KOPT-K1 (cell line): ENCODE results near the gene TECR.
"Not testable (repeated sequence)": the region's sequence is repeated elsewhere in the genome, so short reads cannot be mapped to it uniquely, and the experiment has no call there.

Experiments
- H3K27ac ChIP-seq: fragments of 200-600 bp; sonication (generic); 2 replicates; pipeline ENCODE4 v1.5.1; 2016; ENCODE audit warnings: antibody characterized with exemption, mild to moderate bottlenecking, low read depth, low read length; ENCODE audit not compliant: poor library complexity, severe bottlenecking
- H3K36me3 ChIP-seq: fragments of 200-600 bp; sonication (generic); 2 replicates; pipeline ENCODE4 v1.5.1; 2017; ENCODE audit warnings: antibody characterized with exemption, mild to moderate bottlenecking, low read length, moderate library complexity; ENCODE audit not compliant: insufficient read depth
- H3K9me3 ChIP-seq: fragments of 200-600 bp; sonication (generic); 2 replicates; pipeline ENCODE4 v1.5.1; 2017; ENCODE audit warnings: antibody characterized with exemption, low read length, mild to moderate bottlenecking; ENCODE audit not compliant: insufficient read depth, poor library complexity, severe bottlenecking

The TECR gene

GRCh38 chr19:14517840-14518505 is 11.4 kb upstream of the TECR start, which contains the start of gene DNAJB1:
TSS of gene DNAJB1 (minus strand) at chr19:14518397. CDS start at chr19:14518349, 48 bp downstream.
- Histone ChIP-seq H3K36me3 (peaks cover 42% of the 10 kb centered on the region), H3K27ac (peak within 1 kb of the TSS; percentile 98), H3K9me3 (no peaks in the 10 kb centered on the region)

GRCh38 chr19:14519245-14519859 is 10.0 kb upstream of the TECR start:
- peaks cover 29% of the 10 kb centered on the region for H3K36me3 ChIP-seq
- H3K9me3 ChIP-seq = no peaks in the 10 kb centered on the region
- peak overlapping the region; percentile 77 for H3K27ac ChIP-seq

- H3K9me3 ChIP-seq = no peaks in the 10 kb centered on the region
- H3K36me3 ChIP-seq = peaks cover 23% of the 10 kb centered on the region
- peak overlapping the region; percentile 77 for H3K27ac ChIP-seq
These were observed 9.5 kb upstream of the TECR start for GRCh38 chr19:14519860-14520407.

GRCh38 chr19:14520543-14520942 is 8.9 kb upstream of the TECR start:
- no peaks in the 10 kb centered on the region for H3K9me3 ChIP-seq
- H3K36me3 ChIP-seq = peaks cover 17% of the 10 kb centered on the region
- peak overlapping the region; percentile 77 for H3K27ac ChIP-seq

- H3K36me3 ChIP-seq = no peaks in the 10 kb centered on the region
- H3K9me3 ChIP-seq = no peaks in the 10 kb centered on the region
- H3K27ac ChIP-seq = no peak overlapping the region
These were observed 3.7 kb upstream of the TECR start for GRCh38 chr19:14525729-14526128.

GRCh38 chr19:14526423-14526822 is 3.0 kb upstream of the TECR start:
- H3K36me3 ChIP-seq = 0 out of 2 replicates have a peak, but pooled peaks cover under 1% of the 10 kb centered on the region
- H3K9me3 ChIP-seq = no peaks in the 10 kb centered on the region
- no peak overlapping the region for H3K27ac ChIP-seq

GRCh38 chr19:14528419-14529253 is 758 bp upstream of the TECR start:
- H3K9me3 ChIP-seq = no peaks in the 10 kb centered on the region
- H3K36me3 ChIP-seq = peaks cover 15% of the 10 kb centered on the region
- peak overlapping the region; percentile 81 for H3K27ac ChIP-seq

GRCh38 chr19:14530005-14530348 is 583 bp downstream of the TECR start:
- H3K9me3 ChIP-seq = no peaks in the 10 kb centered on the region
- H3K36me3 ChIP-seq = peaks cover 21% of the 10 kb centered on the region
- H3K27ac ChIP-seq = peak overlapping the region; percentile 81

- H3K36me3 ChIP-seq = peaks cover 22% of the 10 kb centered on the region
- H3K9me3 ChIP-seq = no peaks in the 10 kb centered on the region
- H3K27ac ChIP-seq = no peak overlapping the region
These were observed 1.1 kb downstream of the TECR start for GRCh38 chr19:14530506-14530905.

GRCh38 chr19:14533450-14533849 is 4.1 kb downstream of the TECR start:
- Histone ChIP-seq H3K9me3 (no peaks in the 10 kb centered on the region), H3K36me3 (peaks cover 22% of the 10 kb centered on the region), H3K27ac (no peak overlapping the region)

- Histone ChIP-seq H3K9me3 (no peaks in the 10 kb centered on the region), H3K27ac (no peak overlapping the region), H3K36me3 (peaks cover 23% of the 10 kb centered on the region)
These were observed 7.7 kb downstream of the TECR start for GRCh38 chr19:14536926-14537692.

- H3K9me3 ChIP-seq = no peaks in the 10 kb centered on the region
- H3K36me3 ChIP-seq = peaks cover 22% of the 10 kb centered on the region
- H3K27ac ChIP-seq = no peak overlapping the region
These were observed 11.5 kb downstream of the TECR start for GRCh38 chr19:14540741-14541525.

GRCh38 chr19:14541979-14542378 is 12.6 kb downstream of the TECR start:
- not testable (repeated sequence) for H3K27ac ChIP-seq, H3K9me3 ChIP-seq
- H3K36me3 ChIP-seq = peaks cover 30% of the 10 kb centered on the region

- no peak overlapping the region for H3K27ac ChIP-seq
- peaks cover 30% of the 10 kb centered on the region for H3K36me3 ChIP-seq
- no peaks in the 10 kb centered on the region for H3K9me3 ChIP-seq
These were observed 13.4 kb downstream of the TECR start for GRCh38 chr19:14542711-14543328.
